GM12864 (cell line): Measurements from ENCODE around the gene DEFB112.

Experiments
- DNase-seq: peaks from one replicate; pipeline ENCODE4 v3.0.0-alpha.2; 2011; ENCODE audit warnings: low read depth
- H3K4me3 ChIP-seq: 2 replicates; pipeline ENCODE4 v1.5.1; 2011; ENCODE audit warnings: mild to moderate bottlenecking, low read depth, low read length, control low read depth
- TF ChIP-seq, protein P1 (sequence below): IDR thresholded peaks from 2 replicates; pipeline ENCODE4 v1.5.1; 2011; ENCODE audit warnings: low read depth, mild to moderate bottlenecking, moderate library complexity, low read length, control low read depth, inconsistent platforms; ENCODE audit errors: missing control alignments

Gene DEFB112, protein sequence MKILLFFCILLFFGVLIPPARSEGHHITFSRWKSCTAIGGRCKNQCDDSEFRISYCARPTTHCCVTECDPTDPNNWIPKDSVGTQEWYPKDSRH

DNA sequence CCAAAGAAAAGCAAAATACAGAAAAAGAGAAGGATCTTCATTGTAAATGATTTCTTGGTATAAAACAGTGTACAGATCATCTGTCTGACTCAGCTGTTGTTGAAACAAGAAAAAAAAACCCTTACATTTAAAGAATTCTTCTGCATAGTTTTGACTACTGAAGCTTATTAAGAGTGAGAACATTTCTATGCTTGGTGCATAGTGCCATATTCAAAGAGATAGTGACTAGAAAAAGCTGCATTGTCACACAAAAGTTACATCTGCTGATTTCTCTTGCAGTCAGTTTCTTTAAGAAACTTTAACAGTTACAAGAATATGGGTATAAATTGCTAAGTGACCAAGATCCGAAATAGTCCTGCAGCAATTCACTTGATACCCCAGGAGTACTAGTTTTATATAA lies at the start of gene DEFB112:
Gene DEFB112, minus strand, starts transcription at position 101 of the 400 bp plus-strand sequence. Its CDS starts 60 bp downstream, at position 41.
- TF ChIP-seq, protein P1, sequence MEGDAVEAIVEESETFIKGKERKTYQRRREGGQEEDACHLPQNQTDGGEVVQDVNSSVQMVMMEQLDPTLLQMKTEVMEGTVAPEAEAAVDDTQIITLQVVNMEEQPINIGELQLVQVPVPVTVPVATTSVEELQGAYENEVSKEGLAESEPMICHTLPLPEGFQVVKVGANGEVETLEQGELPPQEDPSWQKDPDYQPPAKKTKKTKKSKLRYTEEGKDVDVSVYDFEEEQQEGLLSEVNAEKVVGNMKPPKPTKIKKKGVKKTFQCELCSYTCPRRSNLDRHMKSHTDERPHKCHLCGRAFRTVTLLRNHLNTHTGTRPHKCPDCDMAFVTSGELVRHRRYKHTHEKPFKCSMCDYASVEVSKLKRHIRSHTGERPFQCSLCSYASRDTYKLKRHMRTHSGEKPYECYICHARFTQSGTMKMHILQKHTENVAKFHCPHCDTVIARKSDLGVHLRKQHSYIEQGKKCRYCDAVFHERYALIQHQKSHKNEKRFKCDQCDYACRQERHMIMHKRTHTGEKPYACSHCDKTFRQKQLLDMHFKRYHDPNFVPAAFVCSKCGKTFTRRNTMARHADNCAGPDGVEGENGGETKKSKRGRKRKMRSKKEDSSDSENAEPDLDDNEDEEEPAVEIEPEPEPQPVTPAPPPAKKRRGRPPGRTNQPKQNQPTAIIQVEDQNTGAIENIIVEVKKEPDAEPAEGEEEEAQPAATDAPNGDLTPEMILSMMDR: no peak
- DNase-seq: no peak
- H3K4me3 ChIP-seq: no peak within 1 kb of the TSS

DNA sequence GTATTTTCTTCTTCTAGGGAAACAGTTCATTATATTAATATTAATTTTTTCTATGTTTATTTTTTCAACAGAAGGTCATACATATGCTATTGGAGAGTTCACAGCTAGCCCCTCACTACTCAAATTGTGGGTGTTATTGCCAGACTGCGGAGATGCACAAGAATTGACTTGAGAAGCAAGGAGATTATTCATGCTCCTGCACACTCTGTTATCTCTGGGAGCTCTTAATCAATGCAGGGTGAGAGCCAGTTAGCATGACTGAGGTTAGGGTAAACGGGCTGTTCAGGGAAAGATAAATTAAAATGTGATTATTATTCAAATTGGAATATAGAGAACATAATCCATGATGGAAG lies 48.9 kb upstream of the DEFB112 start:
- H3K4me3 ChIP-seq: no peak overlapping the region
- TF ChIP-seq, protein P1: no peak
- DNase-seq: no peak

DNA sequence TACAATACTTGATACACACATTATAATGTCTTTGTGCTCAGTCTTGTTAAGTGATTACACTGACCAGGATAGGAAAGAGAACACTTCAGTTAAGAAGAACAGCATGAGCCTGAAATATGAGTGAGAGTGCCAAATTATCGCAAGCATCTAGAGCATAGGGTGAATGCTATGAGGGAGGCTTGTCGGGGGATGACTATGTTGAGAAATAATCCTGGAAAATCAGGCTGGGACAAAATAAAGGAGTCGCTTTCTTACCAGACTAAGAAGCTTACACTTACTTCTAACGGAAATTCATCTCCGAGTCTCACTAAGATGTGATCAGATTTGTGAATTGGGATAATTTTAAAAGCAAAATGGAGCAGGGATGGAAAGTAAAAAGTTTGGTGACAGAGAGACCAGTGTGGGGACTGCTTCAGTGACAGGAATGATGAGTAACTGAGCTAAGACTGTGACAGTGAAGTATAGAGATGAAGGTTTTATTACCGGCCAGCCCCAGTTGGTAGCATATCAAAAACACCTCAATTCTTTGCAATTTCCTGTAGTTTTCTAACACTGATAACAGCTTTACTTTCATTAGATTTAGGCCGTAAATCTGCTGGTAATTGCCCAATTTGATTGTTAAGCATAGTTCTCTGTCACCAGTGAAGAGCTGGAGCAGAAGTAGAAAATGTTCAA lies 48.4 kb upstream of the DEFB112 start:
- TF ChIP-seq, protein P1: no peak
- no peak for DNase-seq
- H3K4me3 ChIP-seq: no peak overlapping the region

DNA sequence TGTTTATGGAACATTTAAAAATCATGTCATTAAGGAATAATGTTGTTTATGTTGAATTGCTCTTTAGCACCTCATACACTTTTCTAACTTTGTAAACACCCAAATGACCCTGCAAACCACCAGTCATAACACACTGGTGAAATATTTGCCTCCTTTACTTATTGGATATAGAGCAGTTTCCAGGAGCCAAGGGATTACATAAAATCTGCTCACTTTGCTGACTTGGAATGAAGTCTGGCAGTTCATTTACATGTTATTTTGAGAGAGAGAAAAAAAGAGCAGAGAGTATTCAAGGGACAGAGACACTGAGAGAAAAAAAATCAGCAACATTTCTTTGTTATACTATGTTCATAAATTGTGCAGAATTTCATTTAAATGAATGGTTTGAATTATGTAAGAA lies 46.6 kb upstream of the DEFB112 start:
- TF ChIP-seq, protein P1: no peak
- no peak for DNase-seq
- no peak overlapping the region for H3K4me3 ChIP-seq

DNA sequence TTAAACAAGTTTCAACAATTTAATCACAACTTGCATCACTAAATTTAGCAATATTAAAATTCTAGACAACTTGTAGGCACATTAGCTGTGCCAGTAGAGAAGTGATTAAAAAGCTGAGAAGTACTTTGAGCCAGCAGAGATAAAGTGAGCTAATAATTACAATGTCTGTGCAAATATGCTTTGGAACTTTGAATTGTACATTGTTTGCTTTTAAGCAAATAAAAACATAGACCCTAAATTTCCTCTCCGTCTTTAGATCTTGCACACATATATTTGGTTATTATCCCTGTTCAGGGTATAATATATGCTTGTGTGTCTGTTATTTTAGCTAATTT lies 44.2 kb upstream of the DEFB112 start:
- DNase-seq: no peak
- H3K4me3 ChIP-seq: no peak overlapping the region
- TF ChIP-seq, protein P1: no peak

DNA sequence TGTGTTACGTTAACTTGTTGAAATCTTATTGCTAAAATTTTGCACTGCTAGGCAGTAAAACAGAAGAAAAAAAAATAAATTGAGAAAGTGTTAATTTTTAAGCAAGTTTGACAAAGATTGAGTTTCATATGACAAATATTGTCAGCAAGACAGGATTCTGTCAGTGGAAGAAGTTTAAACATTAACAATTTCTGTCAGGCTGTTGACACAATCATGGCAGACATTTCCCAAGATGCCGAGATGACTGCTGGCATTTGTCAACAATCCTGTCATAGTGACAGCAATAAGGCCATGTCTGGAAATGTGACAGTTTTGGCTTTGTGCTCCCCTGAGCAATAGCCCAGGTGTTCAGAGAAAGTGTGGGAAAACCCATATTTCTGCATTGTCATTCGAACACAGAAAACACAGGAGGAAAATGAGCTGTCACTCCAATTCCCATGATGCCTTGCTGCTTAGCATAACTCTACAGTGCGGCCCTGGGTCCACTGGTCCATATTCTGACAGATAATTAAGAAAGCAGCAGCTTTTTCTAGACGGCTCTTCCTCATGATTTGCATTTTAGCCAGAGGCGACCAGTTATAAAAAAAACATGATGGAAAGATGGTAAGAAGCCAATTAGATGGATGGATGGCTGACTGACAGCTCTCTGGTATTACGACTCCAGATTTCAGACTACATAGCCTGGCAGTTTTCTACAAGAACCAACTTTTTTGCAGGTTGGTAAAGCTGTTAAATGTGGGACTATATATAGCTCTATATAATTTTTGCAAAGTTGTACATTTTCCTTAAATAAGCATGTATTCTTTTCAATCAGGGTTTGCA lies 43.6 kb upstream of the DEFB112 start:
- TF ChIP-seq, protein P1: no peak
- DNase-seq: no peak
- no peak overlapping the region for H3K4me3 ChIP-seq

DNA sequence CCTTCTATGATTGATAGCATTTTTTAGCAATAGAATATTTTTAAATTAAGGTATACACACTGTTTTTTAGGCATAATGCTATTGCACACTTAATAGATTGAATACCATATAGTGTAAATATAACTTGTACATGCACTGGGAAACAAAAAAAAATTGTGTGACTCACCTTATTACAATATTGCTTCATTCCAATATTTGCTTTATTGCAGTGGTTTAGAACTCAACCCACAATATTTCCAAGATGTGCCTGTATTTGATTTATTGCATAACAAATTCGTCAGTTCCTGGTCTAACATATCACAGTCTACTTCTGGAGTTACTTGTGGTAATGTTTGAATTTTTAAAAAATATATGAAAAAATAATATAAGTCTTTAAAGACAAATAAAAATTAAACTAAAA lies 41.9 kb upstream of the DEFB112 start:
- TF ChIP-seq, protein P1: no peak
- DNase-seq: no peak
- no peak overlapping the region for H3K4me3 ChIP-seq
